ENCODE results near the gene PLPPR4.
A peak's percentile ranks its signal among the peaks of the same experiment; 100 is the strongest.

The PLPPR4 gene

GRCh38 chr1:99227056-99227897 lies 37.0 kb upstream of the PLPPR4 start:
- DNase-seq = peak; percentile 39
- peaks cover 14% of the 10 kb centered on the region for H3K4me1 ChIP-seq
- H3K36me3 ChIP-seq = no peaks in the 10 kb centered on the region
- H3K9me3 ChIP-seq = no peaks in the 10 kb centered on the region
- peak overlapping the region; percentile 12; the same call in 1 of the 2 replicates for H3K4me3 ChIP-seq (ENCODE audit: low read depth, low read length)
- no peaks in the 10 kb centered on the region for H3K27me3 ChIP-seq
- no peak for TF ChIP-seq CTCF (IDR thresholded peaks at IDR 0.05; ENCODE audit: low read depth, low read length)

DNA sequence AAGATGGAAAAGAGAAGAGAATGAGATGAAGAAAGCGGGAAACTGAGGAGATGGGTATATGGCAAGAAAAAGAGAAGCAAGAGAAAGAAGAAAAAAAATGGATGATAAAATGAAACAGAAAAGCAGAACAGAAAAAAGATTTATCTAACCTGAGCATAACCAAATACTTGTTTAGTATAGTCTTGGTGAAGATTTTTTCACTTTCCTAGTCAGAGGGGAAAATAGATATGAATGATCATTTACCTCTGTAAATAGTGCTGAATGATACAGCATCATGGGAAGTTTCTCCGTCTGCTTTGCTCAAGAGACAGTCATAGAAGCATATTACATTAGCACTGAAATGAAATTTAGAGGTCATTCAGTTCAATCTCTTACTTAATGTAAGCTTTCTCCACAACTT lies 36.1 kb upstream of the PLPPR4 start:
- Histone ChIP-seq H3K27me3 (no peaks in the 10 kb centered on the region), H3K4me3 (ENCODE audit: low read depth, low read length) (no peak overlapping the region), H3K4me1 (peaks cover 14% of the 10 kb centered on the region), H3K36me3 (no peaks in the 10 kb centered on the region), H3K9me3 (no peaks in the 10 kb centered on the region)
- DNase-seq = no peak
- TF ChIP-seq CTCF (IDR thresholded peaks at IDR 0.05; ENCODE audit: low read depth, low read length) = no peak

GRCh38 chr1:99229122-99229521 lies 35.2 kb upstream of the PLPPR4 start:
- no peaks in the 10 kb centered on the region for H3K9me3 ChIP-seq
- TF ChIP-seq CTCF (IDR thresholded peaks at IDR 0.05; ENCODE audit: low read depth, low read length) = no peak
- peaks cover 14% of the 10 kb centered on the region for H3K4me1 ChIP-seq
- no peaks in the 10 kb centered on the region for H3K36me3 ChIP-seq
- H3K27me3 ChIP-seq = no peaks in the 10 kb centered on the region
- H3K4me3 ChIP-seq (ENCODE audit: low read depth, low read length) = no peak overlapping the region
- DNase-seq = no peak

DNA sequence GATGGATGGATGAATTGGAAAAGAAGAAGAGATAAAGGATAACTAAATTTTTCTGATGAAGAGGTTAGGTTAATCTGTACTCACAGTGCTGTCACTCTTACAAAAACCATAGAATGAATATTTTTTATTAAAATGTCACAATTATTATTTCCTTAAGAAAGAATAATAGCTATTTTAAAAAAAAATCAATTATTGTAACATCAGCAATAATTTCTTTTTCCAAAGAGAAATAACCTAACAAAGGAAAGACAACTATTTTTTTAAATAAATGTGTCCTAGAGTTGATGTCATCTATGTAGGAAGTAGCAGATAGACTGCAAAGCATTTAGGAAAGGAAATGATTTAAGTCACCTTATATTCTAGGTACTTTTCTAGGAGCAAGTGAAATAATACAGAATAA lies 33.6 kb upstream of the PLPPR4 start:
- no peaks in the 10 kb centered on the region for H3K27me3 ChIP-seq

DNA sequence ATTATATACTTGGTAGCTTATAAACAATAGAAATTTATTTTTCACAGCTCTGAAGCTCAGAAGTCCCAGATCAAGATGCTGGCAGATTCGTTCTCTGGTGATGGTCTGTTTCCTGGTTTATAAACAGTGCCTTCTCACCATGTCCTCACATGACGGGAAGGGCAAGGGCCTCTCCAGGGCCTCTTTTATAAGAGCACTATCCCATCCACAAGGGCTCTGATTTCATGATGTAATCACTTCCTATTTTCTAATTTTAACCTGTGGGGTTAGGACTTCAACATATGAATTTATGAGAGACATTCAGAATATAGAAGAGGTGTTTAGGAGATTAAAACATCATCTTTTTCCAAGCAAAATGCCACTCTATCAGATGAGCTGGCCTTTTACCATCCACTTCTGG lies 32.1 kb upstream of the PLPPR4 start:
- no peak for TF ChIP-seq CTCF (IDR thresholded peaks at IDR 0.05; ENCODE audit: low read depth, low read length)
- Histone ChIP-seq H3K36me3 (no peaks in the 10 kb centered on the region), H3K9me3 (no peaks in the 10 kb centered on the region), H3K4me1 (no peaks in the 10 kb centered on the region; the same call in none of the 2 replicates), H3K27me3 (no peaks in the 10 kb centered on the region), H3K4me3 (ENCODE audit: low read depth, low read length) (no peak overlapping the region)
- DNase-seq = no peak

More for the DNA sequence above, 33.6 kb upstream of the PLPPR4 start:
- Histone ChIP-seq H3K4me1 (peaks cover 14% of the 10 kb centered on the region), H3K4me3 (ENCODE audit: low read depth, low read length) (no peak overlapping the region), H3K9me3 (no peaks in the 10 kb centered on the region), H3K36me3 (no peaks in the 10 kb centered on the region)
- no peak for TF ChIP-seq CTCF (IDR thresholded peaks at IDR 0.05; ENCODE audit: low read depth, low read length)
- DNase-seq = no peak

DNA sequence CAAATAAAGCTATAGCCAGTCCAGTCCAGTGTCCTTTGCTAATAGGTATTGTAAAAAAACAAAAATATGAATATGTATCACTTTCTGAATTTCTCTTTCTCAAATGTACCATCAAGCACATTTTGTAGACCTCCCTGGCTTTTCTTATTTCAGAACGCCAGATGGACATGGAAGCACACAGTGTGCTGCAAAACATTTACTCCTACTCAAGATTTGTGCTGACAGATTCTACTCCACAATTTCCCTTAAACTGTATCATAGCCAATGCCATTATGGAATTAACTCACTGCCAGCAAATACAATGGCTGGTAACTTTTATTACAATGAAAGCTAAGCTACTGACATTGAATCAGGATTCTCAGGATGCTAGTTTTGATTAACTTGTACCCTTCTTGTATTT lies 30.8 kb upstream of the PLPPR4 start:
- no peaks in the 10 kb centered on the region for H3K36me3 ChIP-seq
- H3K4me3 ChIP-seq (ENCODE audit: low read depth, low read length) = no peak overlapping the region
- no peak for TF ChIP-seq CTCF (IDR thresholded peaks at IDR 0.05; ENCODE audit: low read depth, low read length)
- H3K9me3 ChIP-seq = no peaks in the 10 kb centered on the region
- H3K27me3 ChIP-seq = no peaks in the 10 kb centered on the region
- H3K4me1 ChIP-seq = no peaks in the 10 kb centered on the region; the same call in none of the 2 replicates
- no peak for DNase-seq
